GM20431 (cell line): Measurements from ENCODE around the gene TPBGL.

Source experiments
- in situ Hi-C: fragments of 300-500 bp; cut with MseI, MboI; formaldehyde crosslinking; loops from one replicate; pipeline ENCODE4 v1.15.0; 2020; ENCODE audit warnings: low sequenced_read_pairs; ENCODE audit not compliant: unreplicated experiment

TPBGL gene

GRCh38 chr11:75205564-75206020, 35.0 kb upstream of the TPBGL start:
- in situ Hi-C loops = loop anchor here (10.0 kb wide), 1 partner anchor 181 kb away; no protein-coding TSS in a partner anchor

GRCh38 chr11:75208446-75208845, 32.1 kb upstream of the TPBGL start:
- in situ Hi-C loops = loop anchor here (10.0 kb wide), 1 partner anchor 184 kb away; no protein-coding TSS in a partner anchor

- in situ Hi-C loops = no loop called here
These were observed 28.2 kb upstream of the TPBGL start for GRCh38 chr11:75212411-75212810.

GRCh38 chr11:75214411-75214821, 26.2 kb upstream of the TPBGL start:
- in situ Hi-C loops = no loop called here

GRCh38 chr11:75214843-75215242, 25.7 kb upstream of the TPBGL start:
- in situ Hi-C loops = no loop called here

GRCh38 chr11:75219869-75220268, 20.7 kb upstream of the TPBGL start:
- in situ Hi-C loops = no loop called here

- in situ Hi-C loops = no loop called here
These were observed 16.5 kb upstream of the TPBGL start for GRCh38 chr11:75223954-75224643.

- in situ Hi-C loops = no loop called here
These were observed 14.8 kb upstream of the TPBGL start for GRCh38 chr11:75225794-75226193.

GRCh38 chr11:75229466-75229865, 11.1 kb upstream of the TPBGL start:
- in situ Hi-C loops = no loop called here

GRCh38 chr11:75230621-75231020, 10.0 kb upstream of the TPBGL start:
- in situ Hi-C loops = loop anchor here (10.0 kb wide), 1 partner anchor 306 kb away; no protein-coding TSS in a partner anchor

- in situ Hi-C loops = loop anchor here (10.0 kb wide), 1 partner anchor 309 kb away; no protein-coding TSS in a partner anchor
These were observed 6.8 kb upstream of the TPBGL start for GRCh38 chr11:75233754-75234172.

GRCh38 chr11:75236062-75236461, 4.5 kb upstream of the TPBGL start:
- in situ Hi-C loops = loop anchor here (10.0 kb wide), 1 partner anchor 311 kb away; no protein-coding TSS in a partner anchor

- in situ Hi-C loops = loop anchor here (10.0 kb wide), 1 partner anchor 312 kb away; no protein-coding TSS in a partner anchor
These were observed 3.5 kb upstream of the TPBGL start for GRCh38 chr11:75237050-75237449.

GRCh38 chr11:75238595-75239440, 1.8 kb upstream of the TPBGL start:
- in situ Hi-C loops = loop anchor here (10.0 kb wide), 1 partner anchor 314 kb away; no protein-coding TSS in a partner anchor

- in situ Hi-C loops = loop anchor here (10.0 kb wide), 1 partner anchor 315 kb away; no protein-coding TSS in a partner anchor
These were observed 863 bp upstream of the TPBGL start for GRCh38 chr11:75239531-75240290.

GRCh38 chr11:75241036-75241905, 697 bp downstream of the TPBGL start:
- in situ Hi-C loops = no loop called here

GRCh38 chr11:75241906-75242644, 1.5 kb downstream of the TPBGL start:
- in situ Hi-C loops = no loop called here
